Endothelial cell of umbilical vein (primary cell): Measurements from ENCODE around the gene C1QB. TPM values are rescaled to one million over a fixed set of nuclear protein-coding genes. Genes with fewer than 3 reads are reported as not detected.

Experiments
- BruUV-seq: library from RNA; stranded (reverse); fragments of 400-500 nt; replicated peaks from 2 replicates; lab custom pipeline; 2021; lab: Mats Ljungman, UMichigan
- CTCF ChIA-PET: fragments of 300-600, 350-600 bp; sonication (Branson Sonifier 250); formaldehyde crosslinking; loops from one replicate; lab custom pipeline; 2021; ENCODE audit warnings: antibody characterized with exemption, inconsistent platforms; lab: Charles Lee
- POLR2A ChIA-PET: fragments of 300-600, 350-600 bp; sonication (Branson Sonifier 250); formaldehyde crosslinking; loops from one replicate; lab custom pipeline; 2021; ENCODE audit warnings: antibody characterized with exemption, inconsistent platforms; lab: Charles Lee
- DNase-seq: peaks from one replicate; pipeline ENCODE4 v3.0.0-alpha.2; 2011; ENCODE audit warnings: low read depth, low spot score
- FAIRE-seq: peaks from 2 replicates; lab custom pipeline; 2011; peaks lifted over from hg19 to GRCh38; lab: Jason Lieb, UNC
- H2AFZ ChIP-seq: 2 replicates; pipeline ENCODE4 v1.6.0; 2012; ENCODE audit warnings: low read depth, low read length, control low read depth, inconsistent platforms
- H3K27ac ChIP-seq: 2 replicates; pipeline ENCODE4 v1.5.1; 2011; ENCODE audit warnings: low read depth, mild to moderate bottlenecking, control low read depth, low read length, moderate library complexity; ENCODE audit not compliant: insufficient read depth
- H3K27me3 ChIP-seq, 2 experiments: 2 replicates each; pipeline versions ENCODE4 v1.6.0 to v1.6.1; 2011; ENCODE audit warnings: low read length in 2 of 2, mixed read lengths in 1 of 2; ENCODE audit not compliant: control insufficient read depth in 2 of 2, insufficient read depth in 2 of 2
- H3K36me3 ChIP-seq, 2 experiments: 2 replicates in 1 of 2; 3 replicates in 1 of 2; pipeline ENCODE4 v1.5.1; 2011; ENCODE audit warnings: low read length in 2 of 2, mild to moderate bottlenecking in 1 of 2, moderate library complexity in 1 of 2; ENCODE audit not compliant: control insufficient read depth in 2 of 2, insufficient read depth in 2 of 2; ENCODE audit errors: extremely low read depth in 1 of 2
- H3K4me1 ChIP-seq: 3 replicates; pipeline ENCODE4 v1.5.1; 2011; ENCODE audit warnings: mild to moderate bottlenecking, low read length; ENCODE audit not compliant: control insufficient read depth, insufficient read depth; ENCODE audit errors: extremely low read depth
- H3K4me2 ChIP-seq: 2 replicates; pipeline ENCODE4 v1.6.1; 2011; ENCODE audit warnings: low read length, control low read depth, mixed read lengths; ENCODE audit not compliant: insufficient read depth
- H3K4me3 ChIP-seq, 3 experiments: fragments of 200-600 bp in 1 of 3; sonication (generic), shearing (Covaris generic) in 1 of 3; replicated peaks in 1 of 3; 2 replicates each; pipeline ENCODE4 v1.5.1; 2011 to 2016; ENCODE audit warnings: control low read depth in 3 of 3, low read length in 3 of 3, mild to moderate bottlenecking in 2 of 3, inconsistent platforms in 1 of 3, low read depth in 1 of 3, moderate library complexity in 1 of 3; ENCODE audit not compliant: insufficient read depth in 1 of 3
- H3K79me2 ChIP-seq: 2 replicates; pipeline ENCODE4 v1.6.0; 2012; ENCODE audit warnings: low read length, inconsistent platforms; ENCODE audit not compliant: control insufficient read depth, insufficient read depth
- H3K9ac ChIP-seq: replicated peaks from 2 replicates; pipeline ENCODE3; 2011; ENCODE audit warnings: low read length, control low read depth; ENCODE audit not compliant: insufficient read depth; ENCODE audit errors: extremely low read depth
- H3K9me1 ChIP-seq: replicated peaks from 3 replicates; pipeline ENCODE4 v1.6.0; 2011; ENCODE audit warnings: mild to moderate bottlenecking, low read length; ENCODE audit not compliant: control insufficient read depth, insufficient read depth; ENCODE audit errors: extremely low read depth
- H3K9me3 ChIP-seq: replicated peaks from 2 replicates; pipeline ENCODE4 v1.5.1; 2012; ENCODE audit warnings: low read length, inconsistent platforms; ENCODE audit not compliant: control insufficient read depth, insufficient read depth
- H4K20me1 ChIP-seq: replicated peaks from 2 replicates; pipeline ENCODE3; 2011; ENCODE audit warnings: mild to moderate bottlenecking, low read length; ENCODE audit not compliant: control insufficient read depth, insufficient read depth; ENCODE audit errors: extremely low read depth
- CTCF ChIP-seq, 2 donors: IDR thresholded peaks; 1 replicate in 1 of 2; 2 replicates in 1 of 2; pipeline ENCODE4 v1.5.1; 2011; ENCODE audit warnings: low read length in 2 of 2, mild to moderate bottlenecking in 2 of 2, moderate library complexity in 2 of 2, control low read depth in 1 of 2, inconsistent platforms in 1 of 2, low read depth in 1 of 2; ENCODE audit not compliant: insufficient read depth in 1 of 2; ENCODE audit errors: extremely low read depth in 1 of 2
- EZH2 ChIP-seq: IDR thresholded peaks from 2 replicates; pipeline ENCODE4 v1.6.1; 2012; ENCODE audit warnings: borderline replicate concordance, low read depth, mild to moderate bottlenecking, moderate library complexity, low read length, inconsistent platforms; ENCODE audit not compliant: severe bottlenecking
- FOS ChIP-seq: IDR thresholded peaks from 2 replicates; pipeline ENCODE4 v1.6.1; 2011; ENCODE audit warnings: mild to moderate bottlenecking, low read length, moderate library complexity, borderline replicate concordance; ENCODE audit not compliant: insufficient read depth
- GATA2 ChIP-seq: IDR thresholded peaks from 2 replicates; pipeline ENCODE4 v1.7.0; 2011; ENCODE audit warnings: low read depth, mild to moderate bottlenecking, moderate library complexity, mixed read lengths, low read length; ENCODE audit not compliant: insufficient read length, insufficient read depth
- JUN ChIP-seq: IDR thresholded peaks from 2 replicates; pipeline ENCODE4 v1.6.1; 2011; ENCODE audit warnings: borderline replicate concordance, low read depth; ENCODE audit not compliant: insufficient read length, insufficient read depth
- MAX ChIP-seq: IDR thresholded peaks from 2 replicates; pipeline ENCODE4 v1.6.1; 2011; ENCODE audit not compliant: insufficient read depth, insufficient read length
- MYC ChIP-seq: IDR thresholded peaks from one replicate; pipeline ENCODE4 v1.6.1; 2011; ENCODE audit warnings: mild to moderate bottlenecking, low read depth, low read length
- POLR2A ChIP-seq: IDR thresholded peaks from 2 replicates; pipeline ENCODE4 v1.6.1; 2012; ENCODE audit warnings: low read depth, mild to moderate bottlenecking, control low read depth, low read length
- POLR2AphosphoS5 ChIP-seq: IDR thresholded peaks from 2 replicates; pipeline ENCODE4 v1.6.1; 2012; ENCODE audit warnings: low read depth, mild to moderate bottlenecking, control low read depth, low read length, moderate library complexity; ENCODE audit not compliant: insufficient read depth
- dilution Hi-C: fragments of 300-500 bp; cut with MboI; formaldehyde crosslinking; loops from one replicate; pipeline ENCODE4 v1.15.0; 2019; ENCODE audit warnings: low sequenced_read_pairs; ENCODE audit not compliant: extremely low pct_ligation_motif_present
- intact Hi-C: fragments of 100-400 bp; cut with micrococcal nuclease; formaldehyde crosslinking; loops from one replicate; pipeline ENCODE4 v1.10.0; 2022
- polyA plus RNA-seq, 4 experiments: library from polyadenylated mRNA; depleted of rRNA in 3 of 4; stranded (reverse) in 3 of 4; unstranded in 1 of 4; fragments of >200 nt; gene quantifications; 2 replicates each; pipeline versions ENCODE4 v1.2.1 to v1.2.3, GENCODE V29; 2011 to 2012; ENCODE audit warnings: missing spikeins in 1 of 4
- total RNA-seq: library from RNA; stranded (reverse); gene quantifications from 2 replicates; pipeline ENCODE4 v1.2.3, GENCODE V29; 2021

Gene C1QB
- total and polyA plus RNA-seq, 2 donors (not counting 3 experiments of a cell fraction or from before 2014, with no cell fraction given) = not detected

- no peak overlapping the region for H3K9ac ChIP-seq
- DNase-seq = peak; percentile 88
- TF ChIP-seq CTCF (IDR thresholded peaks at IDR 0.05; ENCODE audit: extremely low read depth in 1 of 2, insufficient read depth in 1 of 2, low read depth in 1 of 2, low read length in 2 of 2) (no peak), POLR2A (no peak), POLR2AphosphoS5 (peak; percentile 25)
- H3K27ac ChIP-seq = peak overlapping the region; percentile 67
- no peaks in the 10 kb centered on the region for H3K36me3 ChIP-seq
- no TSS peak for BruUV-seq
- no peaks in the 10 kb centered on the region for H3K27me3 ChIP-seq
- H3K79me2 ChIP-seq = no peaks in the 10 kb centered on the region
- H3K9me1 ChIP-seq = no peaks in the 10 kb centered on the region
- no peak overlapping the region for H3K4me3 ChIP-seq
- ChIA-PET POLR2A (no interaction called here), CTCF (interaction anchor here (1.0 to 4.6 kb wide), 9 partner anchors 11 to 253 kb away, joined by 3 to 149 read pairs (median 7); no protein-coding TSS in a partner anchor)
- H4K20me1 ChIP-seq = no peaks in the 10 kb centered on the region
- H3K4me1 ChIP-seq = peaks cover 10% of the 10 kb centered on the region
- intact Hi-C loops (no loop called here), dilution Hi-C loops (no loop called here)
- H3K4me2 ChIP-seq = no peak overlapping the region
- H2AFZ ChIP-seq = peak overlapping the region; percentile 67
- FAIRE-seq = peak; percentile 94
- H3K9me3 ChIP-seq = no peaks in the 10 kb centered on the region
These were observed 25.2 kb downstream of the C1QB start for GRCh38 chr1:22677931-22678896.

- CTCF ChIA-PET = interaction anchor here (1.4 to 2.0 kb wide), 2 partner anchors 24 to 252 kb away, joined by 4 read pairs; no protein-coding TSS in a partner anchor
- H3K9me1 ChIP-seq = no peaks in the 10 kb centered on the region
- H2AFZ ChIP-seq = no peak overlapping the region
- no peak for DNase-seq
- peaks cover 0 to 3% of the 10 kb centered on the region in 2 experiments for H3K27me3 ChIP-seq
- no peaks in the 10 kb centered on the region for H3K36me3 ChIP-seq
- intact Hi-C loops (no loop called here), dilution Hi-C loops (no loop called here)
- no peaks in the 10 kb centered on the region for H3K79me2 ChIP-seq
- H3K9ac ChIP-seq = no peak overlapping the region
- H4K20me1 ChIP-seq = no peaks in the 10 kb centered on the region
- peaks cover 10% of the 10 kb centered on the region for H3K4me1 ChIP-seq
- H3K4me2 ChIP-seq = no peak overlapping the region
- FAIRE-seq = no peak
- no peak overlapping the region for H3K4me3 ChIP-seq
- POLR2A ChIA-PET = no interaction called here
- no peaks in the 10 kb centered on the region for H3K9me3 ChIP-seq
- BruUV-seq = no TSS peak
- no peak overlapping the region for H3K27ac ChIP-seq
- TF ChIP-seq FOS = no peak
- TF ChIP-seq EZH2 = no peak
- TF ChIP-seq MYC = no peak
- TF ChIP-seq MAX = no peak
- no peak for TF ChIP-seq GATA2
- TF ChIP-seq POLR2A = no peak
- no peak for TF ChIP-seq CTCF (IDR thresholded peaks at IDR 0.05; ENCODE audit: extremely low read depth in 1 of 2, insufficient read depth in 1 of 2, low read depth in 1 of 2, low read length in 2 of 2)
- TF ChIP-seq JUN = no peak
- no peak for TF ChIP-seq POLR2AphosphoS5
These were observed 27.7 kb downstream of the C1QB start for GRCh38 chr1:22680726-22681125.
